GM21390 (cell line): Measurements from ENCODE around the gene THSD7B.
A peak's percentile ranks its signal among the peaks of the same experiment; 100 is the strongest.

Experiments used
- ATAC-seq: cut with Tn5 transposase; IDR thresholded peaks from one replicate; pipeline ENCODE4 v1.9.1; 2021; ENCODE audit not compliant: unreplicated experiment

Gene THSD7B

DNA sequence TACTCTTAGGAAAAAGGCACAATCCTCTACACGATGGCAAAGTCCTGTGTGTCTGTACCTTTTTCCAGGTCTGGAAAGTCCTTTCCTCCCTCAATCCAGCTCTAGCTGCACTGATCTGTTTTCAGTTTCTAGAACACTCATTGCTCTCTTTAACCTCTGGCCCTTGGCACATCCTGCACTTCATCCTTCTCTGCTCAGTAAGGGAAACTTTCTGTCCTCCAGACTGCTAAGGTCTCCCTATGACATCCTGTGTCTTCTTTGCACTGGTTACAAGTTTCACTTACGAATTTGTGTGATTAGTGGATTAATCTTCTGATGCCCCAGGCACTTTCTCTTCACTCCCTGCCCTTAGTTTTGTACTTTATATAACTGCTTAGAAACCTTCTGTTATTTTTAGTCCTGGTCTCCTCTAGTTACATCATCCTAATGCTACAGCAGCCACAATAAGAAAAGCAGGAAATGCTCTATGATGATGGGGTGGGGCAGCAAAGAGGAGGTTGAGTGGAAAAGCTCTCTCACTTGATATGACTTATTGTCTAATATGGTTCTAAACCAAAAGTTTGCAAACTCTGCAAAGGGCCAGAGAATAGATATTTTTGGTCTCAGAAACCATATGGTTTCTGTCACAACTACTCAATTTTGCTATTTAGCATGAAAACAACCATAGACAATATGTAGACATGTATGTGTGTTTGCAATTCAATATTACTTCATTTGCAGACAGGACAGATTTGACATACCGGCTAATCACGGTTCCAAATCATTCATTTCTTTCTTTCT is 568.2 kb downstream of the THSD7B start:
- no peak for ATAC-seq

DNA sequence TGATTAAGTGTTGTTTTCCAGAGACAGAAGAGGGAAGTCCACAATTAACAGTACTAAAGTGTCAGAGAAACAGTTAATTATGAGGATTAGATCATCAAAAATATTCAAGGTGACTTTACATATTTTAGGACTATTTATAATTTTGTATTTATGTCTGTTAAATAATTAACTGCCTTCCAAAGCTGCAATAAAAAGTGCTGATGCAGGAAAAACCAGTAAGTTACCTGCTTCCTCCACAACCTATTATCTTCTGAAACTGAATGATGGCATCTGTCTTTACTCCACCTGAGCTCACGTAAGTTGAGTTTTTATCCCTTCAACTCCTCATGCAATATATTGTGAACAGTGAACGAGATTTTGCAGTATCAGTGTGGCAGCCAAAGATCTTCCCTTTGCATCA is 570.7 kb downstream of the THSD7B start:
- ATAC-seq, result no peak

DNA sequence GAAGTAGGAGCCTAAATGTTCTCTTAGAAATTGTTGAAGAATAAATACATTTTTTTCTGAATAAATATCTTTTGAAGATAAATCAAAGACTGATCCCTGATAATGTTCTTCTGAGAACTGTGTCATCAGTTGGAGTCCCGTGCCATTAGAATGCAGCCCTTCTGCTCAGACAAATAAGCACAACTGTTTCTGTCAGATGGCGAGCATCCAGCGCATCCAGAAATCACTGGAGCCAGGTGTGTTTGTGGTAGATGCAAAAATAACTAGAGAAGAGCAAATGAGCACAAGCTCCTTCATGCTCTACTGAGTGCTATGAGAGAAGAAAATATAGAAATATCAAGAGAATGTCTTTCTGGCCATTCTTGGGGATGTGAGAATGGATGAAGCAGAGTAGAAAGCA is 573.7 kb downstream of the THSD7B start:
- ATAC-seq, result no peak

DNA sequence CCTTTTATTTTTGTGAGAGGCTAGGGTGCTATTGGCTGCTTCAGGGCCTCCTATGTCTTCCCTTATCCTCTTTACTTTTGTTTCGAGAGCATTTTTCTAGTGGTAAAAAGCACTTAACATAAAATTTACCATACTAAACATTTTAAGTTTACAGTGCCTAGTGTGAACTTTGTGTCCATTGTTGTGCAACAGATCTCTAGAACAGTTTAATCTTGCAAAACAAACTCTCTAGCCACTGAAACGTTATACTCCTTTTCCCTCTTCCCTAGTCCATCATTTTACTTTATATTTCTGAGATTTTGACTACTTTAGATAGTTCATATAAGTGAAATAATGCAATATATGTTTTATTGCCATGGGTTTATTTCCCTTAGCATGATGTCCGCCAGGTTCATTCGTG is 580.6 kb downstream of the THSD7B start:
- no peak for ATAC-seq

DNA sequence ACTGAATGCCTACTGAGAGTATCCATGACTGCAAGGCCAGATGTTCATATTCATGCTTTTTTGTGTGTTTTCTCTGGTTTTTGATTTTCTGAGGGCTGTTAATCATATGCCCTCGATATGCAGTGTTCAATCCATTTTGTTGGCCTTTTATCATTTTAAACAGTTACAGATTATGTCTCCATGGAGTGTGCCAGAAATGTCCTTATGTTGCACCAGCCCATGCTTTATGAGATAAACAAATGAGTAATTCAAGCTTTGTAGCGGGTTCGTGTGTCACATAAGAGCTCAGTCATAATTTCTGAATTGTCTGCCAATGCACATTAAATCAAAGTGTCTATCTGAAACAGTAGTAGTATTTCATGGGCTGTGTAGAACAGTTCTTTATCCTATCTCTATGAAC is 583.0 kb downstream of the THSD7B start:
- ATAC-seq, result no peak

DNA sequence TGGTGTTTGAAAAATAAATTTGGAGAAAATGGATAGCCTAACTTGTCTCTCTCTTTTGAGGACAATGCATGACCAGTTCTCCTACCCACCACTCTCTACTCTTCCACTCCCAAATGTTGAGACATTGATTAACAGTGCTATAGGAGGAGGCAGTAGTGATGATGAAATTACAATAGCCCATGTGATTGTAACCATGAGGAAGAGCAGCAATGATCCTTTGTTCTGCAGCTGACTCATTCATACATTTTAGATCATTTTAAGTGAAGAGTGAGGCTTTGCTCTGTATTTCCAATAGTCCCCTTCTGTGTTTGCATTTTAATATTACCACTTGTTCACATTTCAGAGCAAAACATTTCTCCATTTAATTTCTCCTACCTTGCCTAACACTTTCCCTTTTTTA is 592.3 kb downstream of the THSD7B start:
- ATAC-seq, result no peak

- ATAC-seq, result no peak
Measured at GRCh38 chr2:137367361-137367760, 602.0 kb downstream of the THSD7B start.

GRCh38 chr2:137369106-137369505 is 603.8 kb downstream of the THSD7B start:
- no peak for ATAC-seq

GRCh38 chr2:137379186-137379585 is 613.8 kb downstream of the THSD7B start:
- ATAC-seq, result no peak

- ATAC-seq, result no peak
Measured at GRCh38 chr2:137380610-137381009, 615.3 kb downstream of the THSD7B start.

GRCh38 chr2:137381731-137382130 is 616.4 kb downstream of the THSD7B start:
- ATAC-seq, result no peak

GRCh38 chr2:137383391-137383790 is 618.0 kb downstream of the THSD7B start:
- ATAC-seq, result no peak

- no peak for ATAC-seq
Measured at GRCh38 chr2:137387044-137387443, 621.7 kb downstream of the THSD7B start.

DNA sequence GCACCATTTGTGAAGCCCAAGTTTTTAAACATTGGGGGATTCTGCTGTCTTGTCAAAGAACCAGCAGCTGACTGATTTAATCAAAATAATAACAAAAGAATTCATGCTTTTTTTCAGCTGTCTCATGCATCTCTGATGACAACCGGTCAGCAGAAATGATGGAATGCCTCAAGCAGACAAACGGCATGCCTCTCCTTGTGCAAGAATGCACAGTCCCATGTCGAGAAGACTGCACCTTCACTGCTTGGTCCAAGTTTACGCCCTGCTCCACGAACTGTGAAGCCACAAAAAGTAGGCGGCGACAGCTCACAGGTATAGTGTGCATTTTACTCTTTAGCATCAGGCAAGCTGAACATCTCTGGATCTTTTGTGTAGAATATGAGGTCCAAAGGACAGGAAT is 640.2 kb downstream of the THSD7B start:
- no peak for ATAC-seq

GRCh38 chr2:137411585-137411984 is 646.2 kb downstream of the THSD7B start:
- ATAC-seq, result no peak

GRCh38 chr2:137420744-137421143 is 655.4 kb downstream of the THSD7B start:
- ATAC-seq, result no peak

GRCh38 chr2:137435162-137435561 is 669.8 kb downstream of the THSD7B start:
- no peak for ATAC-seq

DNA sequence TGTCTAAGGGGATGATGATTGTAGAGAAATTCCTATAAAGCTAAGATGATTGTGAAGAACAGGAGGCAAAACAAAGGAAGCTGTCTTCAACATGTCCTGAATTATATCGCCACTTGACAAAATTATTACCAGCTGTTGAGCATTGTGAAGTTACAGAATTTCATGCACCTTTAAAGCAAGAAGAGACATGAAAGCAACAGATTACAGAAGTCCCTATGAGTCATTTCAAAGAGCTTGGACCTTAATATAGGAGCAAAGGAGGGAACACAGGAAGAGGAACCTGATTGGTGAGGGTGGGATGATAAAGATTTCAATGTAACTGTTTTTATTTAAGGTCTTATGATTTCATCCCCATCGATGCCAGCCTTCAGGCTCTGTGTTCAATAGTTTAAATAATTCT is 672.0 kb downstream of the THSD7B start:
- ATAC-seq, result no peak

DNA sequence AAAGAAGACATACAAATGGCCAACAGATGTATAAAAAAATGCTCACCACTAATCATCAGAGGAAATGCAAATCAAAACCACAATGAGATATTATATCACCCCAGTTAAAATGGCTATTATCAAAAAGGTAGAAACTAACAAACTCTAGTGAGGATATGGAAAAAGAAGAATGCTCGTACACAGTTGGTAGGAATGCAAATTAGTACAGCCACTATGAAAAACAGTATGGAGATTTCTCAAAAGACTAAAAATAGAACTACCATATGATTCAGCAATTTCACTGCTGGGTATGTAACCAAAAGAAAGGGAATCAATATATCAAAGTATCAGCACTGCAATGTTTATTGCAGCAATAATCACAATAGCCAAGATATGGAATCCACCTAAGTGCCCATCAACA is 679.6 kb downstream of the THSD7B start:
- no peak for ATAC-seq

- no peak for ATAC-seq
Measured at GRCh38 chr2:137449454-137449853, 684.1 kb downstream of the THSD7B start.

- no peak for ATAC-seq
Measured at GRCh38 chr2:137454886-137455285, 689.5 kb downstream of the THSD7B start.

DNA sequence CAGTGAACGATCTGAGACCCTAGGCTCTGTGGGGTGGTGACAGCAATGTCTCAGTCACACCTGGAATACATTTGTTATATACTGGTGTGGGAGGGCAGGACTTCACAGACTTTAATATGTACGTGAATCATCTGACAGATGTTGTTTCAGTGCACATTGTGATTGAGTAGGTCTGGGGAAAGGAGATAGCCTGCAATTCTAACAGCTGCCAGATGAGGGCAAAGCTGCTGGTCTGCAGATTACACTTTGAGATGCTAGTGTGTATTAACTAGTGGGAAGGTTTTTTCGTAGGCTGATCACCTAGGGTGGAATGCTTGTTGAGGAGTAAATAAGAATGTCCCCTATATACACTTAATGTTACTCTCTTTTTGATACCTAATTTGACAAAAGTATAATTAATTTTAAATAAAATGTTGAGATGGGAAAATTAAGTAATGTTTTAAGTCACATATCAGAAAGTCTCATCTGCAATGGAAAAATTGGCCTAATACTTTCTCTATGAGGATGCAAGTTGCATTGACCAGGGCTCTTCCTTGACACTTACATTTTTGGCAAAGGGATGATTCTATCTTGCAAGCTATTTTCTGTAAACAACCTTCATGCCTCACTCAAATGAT is 702.0 kb downstream of the THSD7B start:
- ATAC-seq, result peak; percentile 87

GRCh38 chr2:137493261-137493660 is 727.9 kb downstream of the THSD7B start:
- no peak for ATAC-seq
